HFF-Myc (cell line): ENCODE data around the gene TAF1.
"Not testable (repeated sequence)": the region's sequence is repeated elsewhere in the genome, so short reads cannot be mapped to it uniquely, and the experiment has no call there.

Experiments
- DNase-seq: peaks from one replicate; pipeline ENCODE4 v3.0.0-alpha.2; 2011; ENCODE audit warnings: low read depth; ENCODE audit errors: extremely low read depth
- H3K4me3 ChIP-seq: replicated peaks from 2 replicates; pipeline ENCODE4 v1.5.1; 2011; ENCODE audit warnings: low read depth, mild to moderate bottlenecking, control low read depth, low read length
- CTCF ChIP-seq: IDR thresholded peaks from 2 replicates; pipeline ENCODE4 v1.5.1; 2012; ENCODE audit warnings: mild to moderate bottlenecking, low read depth, low read length, control low read depth; ENCODE audit errors: missing control alignments

TAF1 gene

GRCh38 chrX:71393919-71394318 is 27.8 kb downstream of the TAF1 start:
- H3K4me3 ChIP-seq: no peak overlapping the region
- DNase-seq: no peak
- TF ChIP-seq CTCF: no peak

GRCh38 chrX:71396576-71396975 is 30.4 kb downstream of the TAF1 start:
- TF ChIP-seq CTCF: no peak
- DNase-seq: no peak

GRCh38 chrX:71400710-71401109 is 34.6 kb downstream of the TAF1 start:
- no peak for DNase-seq
- H3K4me3 ChIP-seq: no peak overlapping the region
- no peak for TF ChIP-seq CTCF

More at GRCh38 chrX:71396576-71396975, 30.4 kb downstream of the TAF1 start:
- H3K4me3 ChIP-seq: no peak overlapping the region

- H3K4me3 ChIP-seq, DNase-seq: not testable (repeated sequence)
Observed at GRCh38 chrX:71416260-71416659, 50.1 kb downstream of the TAF1 start.

- DNase-seq: no peak
- no peak for TF ChIP-seq CTCF
- H3K4me3 ChIP-seq: no peak overlapping the region
Observed at GRCh38 chrX:71420686-71421085, 54.5 kb downstream of the TAF1 start.

- H3K4me3 ChIP-seq: no peak overlapping the region
- no peak for TF ChIP-seq CTCF
- no peak for DNase-seq
Observed at GRCh38 chrX:71432733-71433132, 66.6 kb downstream of the TAF1 start.

- TF ChIP-seq CTCF: no peak
- no peak for DNase-seq
- H3K4me3 ChIP-seq: no peak overlapping the region
Observed at GRCh38 chrX:71438750-71439149, 72.6 kb downstream of the TAF1 start.

- H3K4me3 ChIP-seq: no peak overlapping the region
- no peak for DNase-seq
- TF ChIP-seq CTCF: no peak
Observed at GRCh38 chrX:71439420-71439819, 73.3 kb downstream of the TAF1 start.
